HG03139 (cell line): ENCODE measurements around the gene KCTD14.

Experiments used
- ATAC-seq: cut with Tn5 transposase; IDR thresholded peaks from one replicate; pipeline ENCODE4 v1.9.1; 2021; ENCODE audit not compliant: unreplicated experiment

The KCTD14 gene

GRCh38 chr11:77966338-77966737 is 56.7 kb downstream of the KCTD14 start:
- no peak for ATAC-seq
